HG02938 (cell line): ENCODE measurements around the gene BFSP1.

Source experiments
- ATAC-seq: cut with Tn5 transposase; IDR thresholded peaks from one replicate; pipeline ENCODE4 v1.9.1; 2021; ENCODE audit warnings: mild to moderate bottlenecking, moderate library complexity; ENCODE audit not compliant: unreplicated experiment

Gene BFSP1

GRCh38 chr20:17500271-17500670, 30.9 kb downstream of the BFSP1 start:
- no peak for ATAC-seq

- ATAC-seq = no peak
Observed at GRCh38 chr20:17499041-17499440, 32.1 kb downstream of the BFSP1 start.

GRCh38 chr20:17498641-17499040, 32.5 kb downstream of the BFSP1 start:
- no peak for ATAC-seq

- ATAC-seq = no peak
Observed at GRCh38 chr20:17497821-17498580, 33.2 kb downstream of the BFSP1 start.

- no peak for ATAC-seq
Observed at GRCh38 chr20:17495826-17496225, 35.4 kb downstream of the BFSP1 start.

- ATAC-seq = no peak
Observed at GRCh38 chr20:17494201-17494600, 37.0 kb downstream of the BFSP1 start.

- ATAC-seq = no peak
Observed at GRCh38 chr20:17493173-17493572, 38.0 kb downstream of the BFSP1 start.

- ATAC-seq = no peak
Observed at GRCh38 chr20:17491488-17491887, 39.7 kb downstream of the BFSP1 start.

- ATAC-seq = no peak
Observed at GRCh38 chr20:17491041-17491440, 40.1 kb downstream of the BFSP1 start.

- ATAC-seq = no peak
Observed at GRCh38 chr20:17490501-17490900, 40.7 kb downstream of the BFSP1 start.

GRCh38 chr20:17488916-17489600, 42.1 kb downstream of the BFSP1 start:
- no peak for ATAC-seq

- ATAC-seq = no peak
Observed at GRCh38 chr20:17485017-17485416, 46.2 kb downstream of the BFSP1 start.

- ATAC-seq = no peak
Observed at GRCh38 chr20:17482536-17482935, 48.6 kb downstream of the BFSP1 start.

GRCh38 chr20:17481661-17482060, 49.5 kb downstream of the BFSP1 start:
- no peak for ATAC-seq

GRCh38 chr20:17480696-17481095, 50.5 kb downstream of the BFSP1 start:
- ATAC-seq = no peak

GRCh38 chr20:17479063-17479657, 52.0 kb downstream of the BFSP1 start:
- ATAC-seq = no peak

GRCh38 chr20:17473659-17474058, 57.5 kb downstream of the BFSP1 start:
- ATAC-seq = no peak

- ATAC-seq = no peak
Observed at GRCh38 chr20:17471606-17472187, 59.5 kb downstream of the BFSP1 start.

GRCh38 chr20:17470973-17471372, 60.2 kb downstream of the BFSP1 start:
- ATAC-seq = no peak

- no peak for ATAC-seq
Observed at GRCh38 chr20:17470521-17470920, 60.7 kb downstream of the BFSP1 start.

GRCh38 chr20:17469246-17470030, 61.7 kb downstream of the BFSP1 start:
- no peak for ATAC-seq
